Prostate gland (tissue), 2 donors: ENCODE data around the gene SIN3B. TPM values are rescaled to one million over a fixed set of nuclear protein-coding genes. Genes with fewer than 3 reads are reported as not detected.

ENCODE experiments used
- DNase-seq: peaks from one replicate; pipeline ENCODE4 v3.0.0-alpha.2; 2019; ENCODE audit warnings: low spot score
- H3K27ac ChIP-seq, 2 donors: fragments of 200-600 bp; sonication (generic); 2 replicates each; pipeline ENCODE4 v1.5.1; 2017 to 2019
- H3K27me3 ChIP-seq: fragments of 200-600 bp; sonication (generic); replicated peaks from 2 replicates; pipeline ENCODE4 v1.5.1; 2019; ENCODE audit not compliant: insufficient read depth
- H3K36me3 ChIP-seq, 2 donors: fragments of 200-600 bp; sonication (generic); 1 replicate in 1 of 2; 2 replicates in 1 of 2; pipeline versions ENCODE4 v1.5.1 to v1.8.1; 2017 to 2019
- H3K4me1 ChIP-seq: fragments of 200-600 bp; sonication (generic); replicated peaks from 2 replicates; pipeline ENCODE4 v1.5.1; 2019
- H3K4me3 ChIP-seq, 2 donors: fragments of 200-600 bp; sonication (generic); 2 replicates each; pipeline ENCODE4 v1.5.1; 2017 to 2019
- H3K9me3 ChIP-seq: fragments of 200-600 bp; sonication (generic); 2 replicates; pipeline ENCODE4 v1.5.1; 2017
- POLR2A ChIP-seq: fragments of 450-650 bp; IDR thresholded peaks from one replicate; pipeline ENCODE4 v1.6.1; 2016; ENCODE audit warnings: antibody characterized with exemption, mild to moderate bottlenecking
- POLR2AphosphoS5 ChIP-seq: sonication (generic); formaldehyde crosslinking; IDR thresholded peaks from one replicate; pipeline ENCODE4 v1.6.1; 2017; ENCODE audit warnings: antibody characterized with exemption
- WGBS: methylation state at CpG from one replicate; pipeline ENCODE4 v1.1.5; 2018; 5-methylcytosine and 5-hydroxymethylcytosine counted together
- intact Hi-C: fragments of 100-400 bp; cut with DNase I; formaldehyde crosslinking; loops from one replicate; pipeline ENCODE4 v1.14.2; 2022
- total RNA-seq, 2 donors: library from RNA; depleted of rRNA; stranded (reverse); fragments of >200 nt; gene quantifications; one replicate each; pipeline ENCODE4 v1.1.0, GENCODE V29; 2016
- TF ChIP-seq, protein P1 (sequence below), 4 experiments: fragments of 200-600 bp in 2 of 4; fragments of 450-650 bp in 2 of 4; sonication (generic) in 2 of 4; IDR thresholded peaks; 1 replicate in 3 of 4; 2 replicates in 1 of 4; pipeline ENCODE4 v1.5.1; 2016 to 2019; ENCODE audit warnings: antibody characterized with exemption in 4 of 4, mild to moderate bottlenecking in 2 of 4, moderate library complexity in 2 of 4

SIN3B gene
- total RNA-seq, 2 donors from 2014 or later = 37.8 to 159 TPM

DNA sequence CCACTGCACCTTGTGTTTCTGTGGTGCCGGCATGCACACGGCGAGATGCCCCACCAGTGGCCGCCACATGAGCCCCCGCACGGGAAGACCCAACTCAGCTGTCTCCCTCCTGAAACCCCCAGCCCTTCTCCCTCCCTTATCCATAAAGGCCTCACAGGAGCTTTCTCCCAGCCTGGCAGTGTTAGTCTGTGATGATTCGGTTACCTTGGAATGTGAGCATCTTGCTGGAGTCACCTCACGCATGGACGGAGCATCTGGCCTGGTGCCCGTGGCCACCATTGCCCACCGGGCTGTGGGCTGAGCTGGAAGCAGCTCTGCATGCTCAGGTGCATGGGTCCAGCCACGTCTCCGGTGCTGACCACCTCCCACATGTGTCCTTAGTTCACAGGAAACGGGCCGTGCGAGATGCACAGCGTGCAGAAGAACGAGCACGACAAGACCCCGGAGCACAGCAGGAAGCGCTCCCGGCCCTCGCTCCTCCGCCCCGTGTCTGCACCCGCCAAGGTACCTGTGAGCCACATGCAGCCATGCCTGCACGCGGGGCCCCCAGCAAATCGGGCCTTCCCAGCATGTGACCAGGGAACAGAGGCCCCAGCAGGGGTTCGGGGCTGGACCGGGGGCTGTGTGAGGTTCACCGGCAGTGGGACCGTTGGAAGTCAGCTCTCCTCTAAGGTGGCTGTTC lies 22.0 kb downstream of the SIN3B start:
- TF ChIP-seq POLR2A (no peak), POLR2AphosphoS5 (no peak)
- TF ChIP-seq, protein P1, sequence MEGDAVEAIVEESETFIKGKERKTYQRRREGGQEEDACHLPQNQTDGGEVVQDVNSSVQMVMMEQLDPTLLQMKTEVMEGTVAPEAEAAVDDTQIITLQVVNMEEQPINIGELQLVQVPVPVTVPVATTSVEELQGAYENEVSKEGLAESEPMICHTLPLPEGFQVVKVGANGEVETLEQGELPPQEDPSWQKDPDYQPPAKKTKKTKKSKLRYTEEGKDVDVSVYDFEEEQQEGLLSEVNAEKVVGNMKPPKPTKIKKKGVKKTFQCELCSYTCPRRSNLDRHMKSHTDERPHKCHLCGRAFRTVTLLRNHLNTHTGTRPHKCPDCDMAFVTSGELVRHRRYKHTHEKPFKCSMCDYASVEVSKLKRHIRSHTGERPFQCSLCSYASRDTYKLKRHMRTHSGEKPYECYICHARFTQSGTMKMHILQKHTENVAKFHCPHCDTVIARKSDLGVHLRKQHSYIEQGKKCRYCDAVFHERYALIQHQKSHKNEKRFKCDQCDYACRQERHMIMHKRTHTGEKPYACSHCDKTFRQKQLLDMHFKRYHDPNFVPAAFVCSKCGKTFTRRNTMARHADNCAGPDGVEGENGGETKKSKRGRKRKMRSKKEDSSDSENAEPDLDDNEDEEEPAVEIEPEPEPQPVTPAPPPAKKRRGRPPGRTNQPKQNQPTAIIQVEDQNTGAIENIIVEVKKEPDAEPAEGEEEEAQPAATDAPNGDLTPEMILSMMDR (IDR thresholded peaks at IDR 0.05) = no peak
- DNase-seq = no peak
- 94% methylated on average over 31 of the region's 33 CpGs for WGBS
- Histone ChIP-seq H3K4me3 (no peak overlapping the region), H3K27ac (no peak overlapping the region), H3K36me3 (peaks cover 16 to 44% of the 10 kb centered on the region in 2 donors), H3K4me1 (no peaks in the 10 kb centered on the region), H3K9me3 (no peaks in the 10 kb centered on the region), H3K27me3 (no peaks in the 10 kb centered on the region)
- intact Hi-C loops = no loop called here

DNA sequence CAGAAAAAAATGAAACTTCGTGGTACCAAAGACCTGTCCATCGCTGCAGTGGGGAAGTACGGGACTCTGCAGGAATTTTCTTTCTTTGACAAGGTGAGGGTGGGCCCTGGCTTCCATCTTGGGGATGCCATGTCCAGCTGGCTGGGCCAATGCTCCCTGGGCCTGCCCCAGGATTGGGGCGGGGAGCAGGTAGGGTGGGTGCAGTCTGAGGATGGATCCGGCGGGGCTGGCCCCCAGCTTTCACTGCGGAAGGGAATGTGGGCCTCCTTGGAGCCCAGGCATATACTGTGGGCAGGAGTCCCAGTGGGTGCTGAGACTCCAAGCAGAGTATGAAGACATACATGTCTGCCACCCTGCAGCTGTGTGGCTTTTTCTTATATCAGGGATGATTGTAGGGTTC lies 23.9 kb downstream of the SIN3B start:
- TF ChIP-seq POLR2AphosphoS5 (no peak), POLR2A (no peak)
- TF ChIP-seq, protein P1 (IDR thresholded peaks at IDR 0.05) = no peak
- Histone ChIP-seq H3K27ac (no peak overlapping the region), H3K36me3 (peaks cover 11 to 27% of the 10 kb centered on the region in 2 donors), H3K4me3 (no peak overlapping the region), H3K9me3 (no peaks in the 10 kb centered on the region), H3K4me1 (no peaks in the 10 kb centered on the region), H3K27me3 (no peaks in the 10 kb centered on the region)
- WGBS = 90% methylated on average over 7 of the region's 7 CpGs
- intact Hi-C loops = no loop called here
- DNase-seq = no peak

DNA sequence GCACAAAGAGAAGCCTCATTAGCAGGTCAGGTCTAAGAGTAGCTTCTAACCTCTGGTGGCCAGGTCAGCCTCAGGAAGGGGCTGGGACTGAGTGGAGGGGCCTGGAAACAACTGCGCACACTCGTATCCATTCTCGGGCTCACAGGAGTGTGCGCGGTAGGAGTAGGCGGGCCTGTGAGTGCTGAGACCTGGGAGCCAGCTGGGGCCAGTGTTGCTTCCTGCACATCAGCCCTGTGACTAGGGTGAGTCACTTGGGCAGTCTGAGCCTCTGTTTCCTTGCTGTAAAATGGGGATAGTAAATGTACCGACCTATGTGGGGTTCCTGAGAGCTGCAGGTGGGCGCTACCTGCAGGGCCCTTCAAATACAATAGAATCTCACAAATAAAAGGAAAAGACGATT lies 26.9 kb downstream of the SIN3B start:
- 94% methylated on average over 9 of the region's 9 CpGs for WGBS
- intact Hi-C loops = no loop called here
- no peaks in the 10 kb centered on the region for H3K27me3 ChIP-seq
- H3K9me3 ChIP-seq = no peaks in the 10 kb centered on the region
- no peak for TF ChIP-seq POLR2A
- TF ChIP-seq POLR2AphosphoS5 = no peak
- no peak overlapping the region for H3K27ac ChIP-seq
- H3K4me3 ChIP-seq = no peak overlapping the region
- peaks cover 11 to 20% of the 10 kb centered on the region in 2 donors for H3K36me3 ChIP-seq
- no peak for DNase-seq
- H3K4me1 ChIP-seq = no peaks in the 10 kb centered on the region

DNA sequence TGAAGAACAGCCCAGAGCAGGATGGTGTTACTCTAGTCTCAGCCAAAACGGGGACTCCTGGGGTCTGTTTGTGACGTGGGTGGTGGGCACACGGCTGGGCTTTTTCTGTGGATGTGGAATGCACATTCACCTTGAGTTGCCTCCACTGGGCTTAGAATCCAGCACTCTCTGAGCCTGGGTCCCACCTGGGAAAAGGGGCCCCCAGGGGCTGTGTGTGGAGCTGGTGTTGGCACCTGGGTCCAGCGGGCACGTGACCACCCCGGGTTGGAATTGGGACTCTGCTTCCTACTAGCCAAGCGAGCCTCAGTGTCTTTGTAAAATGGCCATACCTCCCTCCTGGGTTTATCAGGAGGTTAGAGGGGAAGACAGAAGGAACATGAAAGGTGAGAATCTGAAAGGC lies 30.4 kb downstream of the SIN3B start:
- intact Hi-C loops = no loop called here
- Histone ChIP-seq H3K9me3 (no peaks in the 10 kb centered on the region), H3K36me3 (peaks cover 0 to 1% of the 10 kb centered on the region in 2 donors), H3K4me1 (no peaks in the 10 kb centered on the region), H3K4me3 (no peak overlapping the region), H3K27me3 (no peaks in the 10 kb centered on the region), H3K27ac (no peak overlapping the region)
- WGBS = 92% methylated on average over 7 of the region's 7 CpGs
- DNase-seq = no peak
- TF ChIP-seq POLR2AphosphoS5 = no peak
- TF ChIP-seq, protein P1 (IDR thresholded peaks at IDR 0.05) = no peak
- TF ChIP-seq POLR2A = no peak

DNA sequence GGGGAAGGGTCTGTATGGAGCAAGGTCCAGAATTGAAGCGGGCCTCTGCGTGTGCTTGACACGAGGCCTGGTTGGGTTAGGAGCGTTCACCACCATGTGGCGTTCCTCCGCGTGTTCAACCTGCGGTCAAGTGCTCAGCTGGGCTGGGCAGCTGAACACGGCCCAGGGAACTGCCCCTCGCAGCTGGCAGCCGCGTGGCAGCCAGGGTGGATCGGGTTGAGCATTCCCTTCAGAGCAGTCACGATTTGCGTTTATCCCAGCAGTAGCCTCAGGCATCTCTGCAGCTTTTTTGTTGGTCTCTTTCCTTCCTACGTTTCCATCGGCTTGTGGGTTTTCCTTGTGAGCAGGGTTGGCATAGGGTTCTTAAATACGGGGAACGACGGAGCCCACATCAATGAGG lies 30.9 kb downstream of the SIN3B start:
- 88% methylated on average over 20 of the region's 20 CpGs for WGBS
- peaks cover 0 to 3% of the 10 kb centered on the region in 2 donors for H3K36me3 ChIP-seq
- intact Hi-C loops = no loop called here

More for the DNA sequence above, 30.9 kb downstream of the SIN3B start:
- Histone ChIP-seq H3K4me1 (no peaks in the 10 kb centered on the region), H3K27ac (no peak overlapping the region), H3K4me3 (no peak overlapping the region), H3K27me3 (no peaks in the 10 kb centered on the region), H3K9me3 (no peaks in the 10 kb centered on the region)
- no peak for DNase-seq
- TF ChIP-seq, protein P1 (IDR thresholded peaks at IDR 0.05) = no peak
